HUES48 (cell line): ENCODE measurements around the gene MRPL21.

Experiments
- H3K27ac ChIP-seq: one replicate; pipeline ENCODE4 v1.7.0; 2013; ENCODE audit warnings: low read depth, low read length, inconsistent platforms
- H3K27me3 ChIP-seq: 2 replicates; pipeline ENCODE4 v1.6.1; 2013; ENCODE audit warnings: mild to moderate bottlenecking, low read length; ENCODE audit not compliant: control insufficient read depth, insufficient read depth
- H3K36me3 ChIP-seq: 2 replicates; pipeline ENCODE4 v1.6.1; 2013; ENCODE audit warnings: low read length; ENCODE audit not compliant: control insufficient read depth, insufficient read depth
- H3K4me1 ChIP-seq: 2 replicates; pipeline ENCODE4 v1.6.1; 2013; ENCODE audit warnings: mild to moderate bottlenecking, low read length; ENCODE audit not compliant: control insufficient read depth, insufficient read depth
- H3K4me3 ChIP-seq: 2 replicates; pipeline ENCODE4 v1.5.1; 2013; ENCODE audit warnings: mild to moderate bottlenecking, low read depth, low read length
- H3K9ac ChIP-seq: 2 replicates; pipeline ENCODE4 v1.6.1; 2013; ENCODE audit warnings: mild to moderate bottlenecking, low read depth, low read length, moderate library complexity
- H3K9me3 ChIP-seq: 2 replicates; pipeline ENCODE4 v1.6.1; 2013; ENCODE audit warnings: low read length; ENCODE audit not compliant: control insufficient read depth, insufficient read depth

Gene MRPL21

DNA sequence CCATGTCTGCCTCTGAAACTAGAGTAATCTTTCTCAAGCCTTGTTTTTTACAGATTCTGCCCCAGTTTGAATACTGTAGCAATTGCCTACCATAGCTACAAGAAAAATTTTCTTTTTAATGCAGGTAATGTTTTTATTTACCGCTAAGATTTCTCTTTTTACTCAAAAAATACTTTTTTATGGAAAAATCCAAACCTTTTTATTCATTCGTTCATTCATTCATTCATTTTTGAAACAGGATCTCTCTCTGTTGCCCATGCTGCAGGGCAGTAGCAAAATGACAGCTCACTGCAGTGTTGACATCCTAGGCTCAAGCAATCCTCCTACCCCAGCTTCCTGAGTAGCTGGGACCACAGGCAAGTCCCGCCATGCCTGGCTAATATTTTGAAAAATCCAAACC, 59.3 kb downstream of the MRPL21 start:
- no peaks in the 10 kb centered on the region for H3K36me3 ChIP-seq
- no peaks in the 10 kb centered on the region for H3K9me3 ChIP-seq
- H3K27ac ChIP-seq = no peak overlapping the region
- peaks cover 22% of the 10 kb centered on the region; the same call in 1 of the 2 replicates for H3K4me1 ChIP-seq
- H3K4me3 ChIP-seq = peak overlapping the region; percentile 66
- no peak overlapping the region for H3K9ac ChIP-seq
- peaks cover 53% of the 10 kb centered on the region for H3K27me3 ChIP-seq

DNA sequence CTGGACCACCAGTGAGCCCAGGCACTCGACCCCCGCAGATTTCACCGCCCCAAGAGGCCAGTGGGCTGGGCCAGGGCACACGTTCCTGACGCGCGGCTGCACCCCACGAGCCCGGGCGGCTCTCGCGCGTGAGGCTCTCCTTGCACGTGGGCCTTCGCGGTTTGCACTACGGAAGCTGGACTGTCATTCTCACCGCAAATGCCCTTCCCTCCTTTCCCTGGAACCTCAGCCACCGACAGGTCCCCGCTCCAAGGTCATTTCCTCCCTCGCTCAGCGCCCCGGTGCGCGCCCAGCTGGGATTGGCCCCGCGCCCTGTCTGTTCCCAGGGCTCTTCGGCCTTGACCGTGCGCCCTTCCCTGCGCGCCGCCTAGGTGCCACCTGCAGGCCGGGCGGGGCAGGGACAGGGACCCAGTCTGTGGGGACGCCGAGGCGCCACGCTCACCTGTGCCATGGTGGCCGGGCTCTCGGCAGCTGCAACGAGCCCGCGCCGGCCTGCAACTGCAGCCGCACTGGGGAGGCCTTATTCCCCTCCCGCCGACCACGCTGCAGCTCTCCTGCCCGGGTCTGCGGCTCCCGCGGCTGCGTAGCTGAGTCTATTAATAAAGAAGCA, 59.8 kb downstream of the MRPL21 start:
- Histone ChIP-seq H3K4me3 (peak overlapping the region; percentile 66), H3K36me3 (no peaks in the 10 kb centered on the region), H3K9ac (no peak overlapping the region), H3K27me3 (peaks cover 53% of the 10 kb centered on the region), H3K27ac (no peak overlapping the region), H3K4me1 (peaks cover 24% of the 10 kb centered on the region; the same call in 1 of the 2 replicates), H3K9me3 (no peaks in the 10 kb centered on the region)

DNA sequence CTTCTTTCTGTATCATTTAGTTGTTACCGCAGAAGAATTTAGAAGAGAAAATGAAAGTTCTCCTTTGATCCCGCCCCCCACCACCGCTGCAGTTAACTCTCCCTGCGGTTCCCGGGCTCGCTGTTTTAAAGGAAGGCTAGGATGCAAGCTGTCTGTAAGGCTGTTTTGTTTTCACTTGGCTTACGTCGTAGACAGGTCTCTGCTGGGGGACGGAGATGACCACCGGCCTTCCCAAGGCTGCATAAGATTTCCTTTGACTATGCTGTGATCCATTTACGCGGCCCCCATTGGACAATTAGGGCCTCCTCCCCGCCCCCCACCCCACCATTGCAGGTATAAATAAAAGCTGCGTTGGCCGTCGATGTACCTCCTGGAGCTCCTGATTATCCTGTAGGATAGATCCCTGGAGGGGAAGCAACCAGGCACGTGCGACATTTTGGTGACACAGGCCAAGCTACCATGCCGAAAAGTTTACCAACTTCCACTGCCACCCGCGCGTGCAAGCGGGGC, 60.5 kb downstream of the MRPL21 start:
- no peaks in the 10 kb centered on the region for H3K36me3 ChIP-seq
- no peaks in the 10 kb centered on the region for H3K9me3 ChIP-seq
- peak overlapping the region; percentile 66 for H3K4me3 ChIP-seq
- H3K27ac ChIP-seq = no peak overlapping the region
- peaks cover 53% of the 10 kb centered on the region for H3K27me3 ChIP-seq
- H3K9ac ChIP-seq = no peak overlapping the region
- H3K4me1 ChIP-seq = peaks cover 31% of the 10 kb centered on the region

DNA sequence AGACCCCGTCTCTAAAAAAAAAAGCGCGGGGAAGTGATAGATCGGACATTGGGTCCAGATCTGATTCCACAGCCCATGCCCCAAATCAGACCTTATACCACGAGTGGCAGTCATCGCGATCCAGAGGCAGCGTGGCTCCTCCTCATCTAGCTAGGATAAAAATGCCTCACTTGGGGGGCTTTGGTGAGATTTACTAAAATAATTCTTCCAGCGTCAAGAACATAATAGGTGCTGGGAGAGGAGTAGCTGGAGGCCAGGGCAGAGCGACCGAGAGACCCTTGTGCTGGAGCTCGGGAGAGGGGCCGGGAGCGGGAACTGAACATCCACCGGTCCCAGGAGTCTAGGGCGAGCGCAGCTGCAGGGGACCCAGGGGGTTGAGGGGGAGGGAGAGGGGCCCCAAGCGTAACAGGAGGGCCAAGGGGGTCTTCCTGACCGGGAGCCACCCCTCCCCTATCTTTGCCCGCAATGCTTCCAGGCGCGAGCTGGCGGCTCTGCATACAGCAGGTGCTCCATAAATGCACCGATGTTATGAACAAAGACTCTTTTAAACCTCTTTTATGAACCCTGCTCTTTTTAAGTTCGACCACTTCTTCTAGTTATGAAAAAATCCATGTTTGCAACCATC, 61.1 kb downstream of the MRPL21 start:
- Histone ChIP-seq H3K27ac (no peak overlapping the region), H3K9me3 (no peaks in the 10 kb centered on the region), H3K36me3 (no peaks in the 10 kb centered on the region), H3K27me3 (peaks cover 56% of the 10 kb centered on the region), H3K4me1 (peaks cover 34% of the 10 kb centered on the region), H3K9ac (no peak overlapping the region), H3K4me3 (peak overlapping the region; percentile 66; the same call in 1 of the 2 replicates)

DNA sequence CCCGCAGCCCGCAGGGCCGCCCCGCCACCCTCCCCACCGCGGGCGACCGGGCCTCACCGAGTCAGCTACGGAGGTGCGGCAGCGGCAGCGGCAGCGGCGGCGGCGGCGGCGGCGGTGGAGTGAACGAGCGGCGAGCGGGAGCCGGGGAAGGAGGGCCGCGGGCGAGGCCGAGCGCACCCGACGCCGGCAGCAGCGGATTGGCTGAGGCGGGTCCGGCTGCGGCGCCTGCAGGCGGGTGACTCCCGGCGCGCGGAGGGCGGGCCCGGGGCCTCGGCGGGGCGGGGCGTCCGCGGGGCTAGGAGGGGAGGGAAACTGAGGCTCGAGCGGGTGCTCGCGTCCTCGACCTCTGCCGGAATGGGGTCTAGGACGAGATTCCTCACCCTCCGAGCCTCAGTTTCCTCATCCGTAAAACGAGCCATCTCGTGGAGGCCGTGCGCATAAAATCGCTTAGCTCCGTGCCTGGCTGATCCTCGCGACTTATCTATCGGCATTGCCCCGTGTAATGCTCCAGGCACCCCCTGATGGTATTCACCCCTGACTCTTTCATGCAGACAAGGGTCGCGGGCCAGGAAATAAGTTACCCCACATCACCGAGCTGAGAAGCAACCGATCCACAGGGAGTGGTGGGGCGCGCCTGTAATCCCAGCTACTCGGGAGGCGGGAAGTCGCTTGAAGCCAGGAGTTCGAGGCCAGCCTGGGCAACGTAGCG, 61.8 kb downstream of the MRPL21 start, which contains the start of gene CPT1A:
TSS of gene CPT1A (minus strand) at position 199 of the 709 bp plus-strand sequence. CDS start 26,442 bp downstream, outside the sequence.
- H3K27me3 ChIP-seq = peaks cover 56% of the 10 kb centered on the region
- H3K27ac ChIP-seq = peak within 1 kb of the TSS; percentile 90
- peak within 1 kb of the TSS; percentile 68 for H3K4me3 ChIP-seq
- no peaks in the 10 kb centered on the region for H3K36me3 ChIP-seq
- H3K4me1 ChIP-seq = peaks cover 34% of the 10 kb centered on the region
- H3K9me3 ChIP-seq = no peaks in the 10 kb centered on the region
- no peak within 1 kb of the TSS for H3K9ac ChIP-seq
